ENCODE data around the gene HOXA4. TPM values are rescaled to one million over a fixed set of nuclear protein-coding genes. Genes with fewer than 3 reads are reported as not detected.

Gene HOXA4
- total and polyA plus RNA-seq, 12 donors = 0.20 to 1.2 (median 0.59) TPM; not detected in 4

- ATAC-seq = no peak
- no peak for TF ChIP-seq CTCF (IDR thresholded peaks at IDR 0.05)
- Histone ChIP-seq H3K27me3 (peaks cover 76 to 100% (median 100%) of the 10 kb centered on the region in 7 donors), H3K4me3 (peak overlapping the region in 1 of 10 donors; percentile 49), H3K36me3 (peaks cover 0 to 15% (median 0%) of the 10 kb centered on the region in 9 donors), H3K4me1 (peaks cover 8 to 74% (median 40%) of the 10 kb centered on the region in 9 donors), H3K27ac (no peak overlapping the region), H3K9me3 (no peaks in the 10 kb centered on the region)
- 32 to 38% methylated on average over 24 of the region's 24 CpGs for WGBS, 2 donors
- DNase-seq = no peak
- intact Hi-C loops (cut with DNase I) = loop anchor here in 9 of 10 donors (5.0 to 10.0 kb wide), 11 partner anchors 309 to 1299 kb away; no protein-coding TSS in a partner anchor
These were observed 32.9 kb upstream of the HOXA4 start for GRCh38 chr7:27163288-27164044.

GRCh38 chr7:27162561-27163287 is 32.2 kb upstream of the HOXA4 start:
- intact Hi-C loops (cut with DNase I) = loop anchor here in 9 of 10 donors (5.0 to 10.0 kb wide), 11 partner anchors 308 to 1298 kb away; no protein-coding TSS in a partner anchor
- peaks cover 8 to 77% (median 40%) of the 10 kb centered on the region in 9 donors for H3K4me1 ChIP-seq
- no peak for ATAC-seq
- peaks cover 72 to 100% (median 100%) of the 10 kb centered on the region in 7 donors for H3K27me3 ChIP-seq
- peaks cover 0 to 15% (median 0%) of the 10 kb centered on the region in 9 donors for H3K36me3 ChIP-seq
- TF ChIP-seq CTCF (IDR thresholded peaks at IDR 0.05) = no peak
- H3K27ac ChIP-seq = no peak overlapping the region
- DNase-seq = no peak
- H3K9me3 ChIP-seq = no peaks in the 10 kb centered on the region
- no peak overlapping the region for H3K4me3 ChIP-seq
- WGBS, 2 donors = 56 to 61% methylated on average over 7 of the region's 7 CpGs

- Histone ChIP-seq H3K4me3 (peak overlapping the region in 1 of 10 donors; percentile 68), H3K9me3 (no peaks in the 10 kb centered on the region), H3K27me3 (peaks cover 74 to 100% (median 100%) of the 10 kb centered on the region in 7 donors), H3K4me1 (peaks cover 8 to 77% (median 38%) of the 10 kb centered on the region in 9 donors), H3K36me3 (peaks cover 0 to 15% (median 0%) of the 10 kb centered on the region in 9 donors), H3K27ac (no peak overlapping the region)
- DNase-seq (no peak), ATAC-seq (no peak)
- 18 to 25% methylated on average over 30 of the region's 30 CpGs for WGBS, 2 donors
- intact Hi-C loops (cut with DNase I) = loop anchor here (2.0 to 10.0 kb wide), 14 partner anchors 307 to 1297 kb away; no protein-coding TSS in a partner anchor
- TF ChIP-seq CTCF (IDR thresholded peaks at IDR 0.05) = no peak
These were observed 31.4 kb upstream of the HOXA4 start for GRCh38 chr7:27161721-27162560.

Measured in heart right ventricle (tissue), 16 donors.